ENCODE results near the gene HDGF.
A peak's percentile ranks its signal among the peaks of the same experiment; 100 is the strongest.

HDGF gene

GRCh38 chr1:156742017-156742416 lies 9.5 kb downstream of the HDGF start:
- Histone ChIP-seq H4K12ac (ENCODE audit: low read depth, low read length) (no peak overlapping the region), H3K79me2 (ENCODE audit: control insufficient read depth, insufficient read depth, low read length, poor library complexity) (peaks cover 12% of the 10 kb centered on the region)

DNA sequence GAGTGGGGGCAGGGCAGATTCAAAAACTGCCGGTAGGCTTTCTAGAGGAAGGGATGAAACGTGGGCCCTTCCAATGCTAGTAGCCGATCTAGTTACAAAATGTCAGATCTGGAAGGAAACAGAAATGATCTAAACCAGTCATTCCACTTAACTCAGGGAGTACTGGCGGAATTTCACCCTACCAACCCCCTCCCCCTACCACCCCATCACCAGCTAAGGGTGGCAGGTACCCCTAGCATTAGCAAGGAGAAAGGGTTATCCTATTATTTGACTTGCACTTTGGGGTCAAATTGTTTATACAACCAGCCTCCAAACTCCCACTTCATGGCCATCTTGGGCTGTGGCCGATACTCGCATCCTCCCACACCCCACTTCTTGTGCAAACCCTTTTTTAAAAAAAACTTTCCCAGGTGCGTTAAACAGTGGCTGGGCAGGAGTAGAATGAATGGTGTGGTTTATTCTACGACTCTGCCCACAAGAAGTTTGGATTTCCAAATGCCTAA lies 9.9 kb downstream of the HDGF start:
- Histone ChIP-seq H3K23ac (ENCODE audit: low read length) (no peak overlapping the region), H3K9me3 (ENCODE audit: insufficient read depth, low read depth, low read length) (no peaks in the 10 kb centered on the region), H4K91ac (ENCODE audit: low read depth, low read length) (peak overlapping the region; percentile 23), H2BK12ac (ENCODE audit: low read length) (no peak overlapping the region), H3K4me2 (ENCODE audit: low read length) (peak overlapping the region; percentile 46), H4K8ac (ENCODE audit: low read depth, low read length) (peak overlapping the region; percentile 38), H2AK5ac (ENCODE audit: low read length) (no peak overlapping the region), H2AFZ (ENCODE audit: insufficient read depth, low read length, poor library complexity) (no peak overlapping the region), H3K4ac (ENCODE audit: low read depth, low read length) (no peak overlapping the region), H3K14ac (ENCODE audit: low read length) (no peak overlapping the region), H3K36me3 (ENCODE audit: control insufficient read depth in 1 of 2, insufficient read depth in 2 of 2, low read length in 2 of 2) (peaks cover 38 to 54% of the 10 kb centered on the region in 2 experiments), H4K12ac (ENCODE audit: low read depth, low read length) (peak overlapping the region; percentile 3), H3K4me1 (ENCODE audit: control insufficient read depth in 1 of 2, insufficient read depth in 2 of 2, low read length in 2 of 2) (peaks cover 15 to 16% of the 10 kb centered on the region in 2 experiments), H3K4me3 (ENCODE audit: low read depth, low read length) (no peak overlapping the region), H3K9ac (ENCODE audit: low read length) (no peak overlapping the region), H2BK120ac (ENCODE audit: insufficient read depth, low read length, poor library complexity) (no peak overlapping the region), H3K79me2 (ENCODE audit: control insufficient read depth, insufficient read depth, low read length, poor library complexity) (peaks cover 8% of the 10 kb centered on the region), H3K27ac (ENCODE audit: low read depth, low read length) (peak overlapping the region; percentile 59), H3K18ac (ENCODE audit: low read length) (no peak overlapping the region), H3K79me1 (ENCODE audit: low read length) (peaks cover 7% of the 10 kb centered on the region), H3K27me3 (ENCODE audit: insufficient read depth, low read length) (no peaks in the 10 kb centered on the region), H2BK5ac (ENCODE audit: low read depth, low read length, poor library complexity) (no peak overlapping the region)
- no CpG with 5 or more reads among the region's 8 CpGs for WGBS (ENCODE audit: extremely low coverage, insufficient coverage, insufficient read length)
- no peak for DNase-seq

More at GRCh38 chr1:156742017-156742416, 9.5 kb downstream of the HDGF start:
- Histone ChIP-seq H4K91ac (ENCODE audit: low read depth, low read length) (no peak overlapping the region), H4K8ac (ENCODE audit: low read depth, low read length) (no peak overlapping the region), H3K9me3 (ENCODE audit: insufficient read depth, low read depth, low read length) (no peaks in the 10 kb centered on the region), H3K18ac (ENCODE audit: low read length) (no peak overlapping the region), H3K9ac (ENCODE audit: low read length) (no peak overlapping the region), H3K36me3 (ENCODE audit: control insufficient read depth in 1 of 2, insufficient read depth in 2 of 2, low read length in 2 of 2) (peaks cover 38 to 50% of the 10 kb centered on the region in 2 experiments), H3K4me1 (ENCODE audit: control insufficient read depth in 1 of 2, insufficient read depth in 2 of 2, low read length in 2 of 2) (peaks cover 15 to 16% of the 10 kb centered on the region in 2 experiments), H3K79me1 (ENCODE audit: low read length) (peaks cover 11% of the 10 kb centered on the region), H3K4ac (ENCODE audit: low read depth, low read length) (no peak overlapping the region), H3K4me2 (ENCODE audit: low read length) (no peak overlapping the region), H3K23ac (ENCODE audit: low read length) (no peak overlapping the region), H3K14ac (ENCODE audit: low read length) (no peak overlapping the region), H3K27me3 (ENCODE audit: insufficient read depth, low read length) (no peaks in the 10 kb centered on the region), H2BK12ac (ENCODE audit: low read length) (no peak overlapping the region), H2AFZ (ENCODE audit: insufficient read depth, low read length, poor library complexity) (no peak overlapping the region), H2BK5ac (ENCODE audit: low read depth, low read length, poor library complexity) (no peak overlapping the region), H2BK120ac (ENCODE audit: insufficient read depth, low read length, poor library complexity) (no peak overlapping the region), H3K27ac (ENCODE audit: low read depth, low read length) (peak overlapping the region; percentile 59), H3K4me3 (ENCODE audit: low read depth, low read length) (no peak overlapping the region), H2AK5ac (ENCODE audit: low read length) (no peak overlapping the region)
- no peak for DNase-seq
- WGBS (ENCODE audit: extremely low coverage, insufficient coverage, insufficient read length) = no CpG with 5 or more reads among the region's 3 CpGs

- Histone ChIP-seq H3K23ac (ENCODE audit: low read length) (no peak within 1 kb of the TSS), H3K79me2 (ENCODE audit: control insufficient read depth, insufficient read depth, low read length, poor library complexity) (peaks cover 4% of the 10 kb centered on the region), H3K4me1 (ENCODE audit: control insufficient read depth in 1 of 2, insufficient read depth in 2 of 2, low read length in 2 of 2) (peaks cover 10% of the 10 kb centered on the region in 2 experiments), H4K12ac (ENCODE audit: low read depth, low read length) (peak within 1 kb of the TSS; percentile 63), H2BK5ac (ENCODE audit: low read depth, low read length, poor library complexity) (no peak within 1 kb of the TSS), H4K91ac (ENCODE audit: low read depth, low read length) (peak within 1 kb of the TSS; percentile 23), H2AFZ (ENCODE audit: insufficient read depth, low read length, poor library complexity) (peak within 1 kb of the TSS; percentile 4), H4K8ac (ENCODE audit: low read depth, low read length) (peak within 1 kb of the TSS; percentile 38), H3K4me3 (ENCODE audit: low read depth, low read length) (peak within 1 kb of the TSS; percentile 81), H3K18ac (ENCODE audit: low read length) (peak within 1 kb of the TSS; percentile 0), H3K36me3 (ENCODE audit: control insufficient read depth in 1 of 2, insufficient read depth in 2 of 2, low read length in 2 of 2) (peaks cover 38 to 60% of the 10 kb centered on the region in 2 experiments), H3K9me3 (ENCODE audit: insufficient read depth, low read depth, low read length) (no peaks in the 10 kb centered on the region), H2BK120ac (ENCODE audit: insufficient read depth, low read length, poor library complexity) (no peak within 1 kb of the TSS), H3K27ac (ENCODE audit: low read depth, low read length) (peak within 1 kb of the TSS; percentile 59), H2AK5ac (ENCODE audit: low read length) (peak within 1 kb of the TSS; percentile 4), H3K27me3 (ENCODE audit: insufficient read depth, low read length) (no peaks in the 10 kb centered on the region), H3K4me2 (ENCODE audit: low read length) (peak within 1 kb of the TSS; percentile 66), H3K79me1 (ENCODE audit: low read length) (peaks cover 4% of the 10 kb centered on the region), H2BK12ac (ENCODE audit: low read length) (no peak within 1 kb of the TSS), H3K14ac (ENCODE audit: low read length) (peak within 1 kb of the TSS; percentile 73), H3K9ac (ENCODE audit: low read length) (peak within 1 kb of the TSS; percentile 81), H3K4ac (ENCODE audit: low read depth, low read length) (peak within 1 kb of the TSS; percentile 42)
- peak; percentile 99 to 100 for DNase-seq
- no CpG with 5 or more reads among the region's 38 CpGs for WGBS (ENCODE audit: extremely low coverage, insufficient coverage, insufficient read length)
These were observed 10.6 kb downstream of the HDGF start, which contains the start of gene MRPL24 for GRCh38 chr1:156740741-156741480. MRPL24 (minus strand) TSS chr1:156741088; CDS start chr1:156738704, 2,384 bp downstream.

DNA sequence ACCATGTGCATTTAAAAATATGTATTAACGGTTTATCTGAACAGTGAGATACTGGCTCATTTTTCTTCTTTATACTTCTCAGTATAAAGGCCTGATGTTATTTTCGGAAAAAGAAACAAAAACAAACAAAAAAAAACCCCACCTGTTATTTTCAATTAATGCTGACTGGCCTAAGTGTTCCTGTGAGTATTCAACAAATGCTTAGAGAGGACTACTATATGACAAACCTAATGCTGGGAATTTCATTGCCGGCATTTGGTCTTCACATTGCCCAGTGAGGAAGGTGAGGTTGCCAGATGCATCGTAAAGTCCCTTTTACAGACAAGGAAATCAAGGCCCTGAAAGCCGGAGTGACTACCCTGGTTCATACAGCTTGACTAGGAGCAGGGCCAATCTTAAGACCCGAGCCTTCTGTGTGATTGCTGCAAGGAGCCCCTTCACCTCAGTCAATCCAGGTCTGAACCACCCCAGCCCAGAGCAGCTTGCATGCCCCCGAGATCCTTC lies 11.2 kb downstream of the HDGF start:
- no peak overlapping the region for H3K23ac ChIP-seq (ENCODE audit: low read length)
- peaks cover 41 to 61% of the 10 kb centered on the region in 2 experiments for H3K36me3 ChIP-seq (ENCODE audit: control insufficient read depth in 1 of 2, insufficient read depth in 2 of 2, low read length in 2 of 2)
- peaks cover 4% of the 10 kb centered on the region for H3K79me1 ChIP-seq (ENCODE audit: low read length)
- H4K12ac ChIP-seq (ENCODE audit: low read depth, low read length) = peak overlapping the region; percentile 63
- peak overlapping the region; percentile 4 for H2AFZ ChIP-seq (ENCODE audit: insufficient read depth, low read length, poor library complexity)
- no peaks in the 10 kb centered on the region for H3K9me3 ChIP-seq (ENCODE audit: insufficient read depth, low read depth, low read length)
- H3K9ac ChIP-seq (ENCODE audit: low read length) = peak overlapping the region; percentile 81
- H4K8ac ChIP-seq (ENCODE audit: low read depth, low read length) = peak overlapping the region; percentile 15
- no peak overlapping the region for H2BK5ac ChIP-seq (ENCODE audit: low read depth, low read length, poor library complexity)
- peak overlapping the region; percentile 66 for H3K4me2 ChIP-seq (ENCODE audit: low read length)
- H3K4me1 ChIP-seq (ENCODE audit: control insufficient read depth in 1 of 2, insufficient read depth in 2 of 2, low read length in 2 of 2) = peaks cover 5 to 8% of the 10 kb centered on the region in 2 experiments
- peak overlapping the region; percentile 73 for H3K14ac ChIP-seq (ENCODE audit: low read length)
- peaks cover 4% of the 10 kb centered on the region for H3K79me2 ChIP-seq (ENCODE audit: control insufficient read depth, insufficient read depth, low read length, poor library complexity)
- no peak overlapping the region for H2BK12ac ChIP-seq (ENCODE audit: low read length)
- H3K4ac ChIP-seq (ENCODE audit: low read depth, low read length) = peak overlapping the region; percentile 42
- H3K4me3 ChIP-seq (ENCODE audit: low read depth, low read length) = peak overlapping the region; percentile 81
- H2BK120ac ChIP-seq (ENCODE audit: insufficient read depth, low read length, poor library complexity) = no peak overlapping the region
- DNase-seq = no peak
- peak overlapping the region; percentile 0 for H3K18ac ChIP-seq (ENCODE audit: low read length)
- no peaks in the 10 kb centered on the region for H3K27me3 ChIP-seq (ENCODE audit: insufficient read depth, low read length)
- WGBS (ENCODE audit: extremely low coverage, insufficient coverage, insufficient read length) = no CpG with 5 or more reads among the region's 7 CpGs
- peak overlapping the region; percentile 7 for H3K27ac ChIP-seq (ENCODE audit: low read depth, low read length)
- peak overlapping the region; percentile 4 for H2AK5ac ChIP-seq (ENCODE audit: low read length)
- H4K91ac ChIP-seq (ENCODE audit: low read depth, low read length) = peak overlapping the region; percentile 4
